Lung (tissue), 12 donors: ENCODE data around the gene CRY2. TPM values are rescaled to one million over a fixed set of nuclear protein-coding genes. Genes with fewer than 3 reads are reported as not detected.

ENCODE experiments used
- ATAC-seq: fragments of 200-7000 bp; cut with Tn5 transposase; one replicate; pipeline ENCODE4 v1.9.1; 2020; ENCODE audit warnings: moderate number of reproducible peaks; ENCODE audit not compliant: insufficient read depth, low FRiP score
- DNase-seq, 3 donors: peaks; one replicate each; pipeline ENCODE4 v3.0.0-alpha.2; 2013 to 2017
- H3K27ac ChIP-seq, 2 donors: one replicate each; pipeline ENCODE4 v1.5.1; 2013; ENCODE audit warnings: mild to moderate bottlenecking in 2 of 2, moderate library complexity in 2 of 2, control low read depth in 1 of 2, inconsistent platforms in 1 of 2, low read depth in 1 of 2, low read length in 1 of 2
- H3K27me3 ChIP-seq, 3 donors: one replicate each; pipeline ENCODE4 v1.5.1; 2013; ENCODE audit warnings: low read length in 2 of 3; ENCODE audit not compliant: control insufficient read depth in 3 of 3, insufficient read depth in 3 of 3
- H3K36me3 ChIP-seq, 4 donors: one replicate each; pipeline ENCODE4 v1.5.1; 2013; ENCODE audit warnings: low read length in 4 of 4, mild to moderate bottlenecking in 1 of 4, moderate library complexity in 1 of 4; ENCODE audit not compliant: control insufficient read depth in 4 of 4, insufficient read depth in 4 of 4
- H3K4me1 ChIP-seq, 5 donors: one replicate each; pipeline ENCODE4 v1.5.1; 2013; ENCODE audit warnings: low read length in 5 of 5, mild to moderate bottlenecking in 2 of 5, moderate library complexity in 1 of 5; ENCODE audit not compliant: control insufficient read depth in 5 of 5, insufficient read depth in 5 of 5
- H3K4me3 ChIP-seq: one replicate; pipeline ENCODE4 v1.5.1; 2013; ENCODE audit warnings: mild to moderate bottlenecking, control low read depth, moderate library complexity
- H3K9ac ChIP-seq, 2 donors: one replicate each; pipeline ENCODE4 v1.5.1; 2013; ENCODE audit warnings: low read length in 2 of 2, control low read depth in 1 of 2; ENCODE audit not compliant: insufficient read depth in 1 of 2
- H3K9me3 ChIP-seq, 4 donors: one replicate each; pipeline ENCODE4 v1.5.1; 2013; ENCODE audit warnings: low read length in 3 of 4, mild to moderate bottlenecking in 1 of 4, moderate library complexity in 1 of 4; ENCODE audit not compliant: control insufficient read depth in 4 of 4, insufficient read depth in 3 of 4
- CTCF ChIP-seq: IDR thresholded peaks from 2 replicates; pipeline ENCODE4 v1.5.1; 2012; ENCODE audit warnings: mild to moderate bottlenecking; ENCODE audit errors: control extremely low read depth, extremely low read depth
- WGBS, 2 donors: extraction: QIAGEN DNeasy Blood & Tissue Kit; methylation state at CpG; one replicate each; pipeline ENCODE4 v1.1.7; 2013; 5-methylcytosine and 5-hydroxymethylcytosine counted together
- polyA plus RNA-seq, 2 donors: library from polyadenylated mRNA; stranded (reverse); fragments of 200-250 nt; gene quantifications; one replicate each; pipeline ENCODE4 v1.2.1, GENCODE V29; 2013
- total RNA-seq, 2 donors: library from RNA; depleted of rRNA in 1 of 2; stranded (reverse); fragments of >200 nt in 1 of 2; gene quantifications; one replicate each; pipeline ENCODE4 v1.2.1, GENCODE V29; 2014 to 2021
- donor health status: control.
- donor health status: control.
- donor health status: Bipolar disorder and iron deficiency.
- donor health status: healthy.
- donor health status: DM: yes; HTN: yes; CAD: no.

Gene CRY2
- total and polyA plus RNA-seq, 4 donors: 16.2 to 55.0 (median 34.2) TPM

GRCh38 chr11:45811571-45812290 is 35.5 kb upstream of the CRY2 start:
- no peak for ATAC-seq
- no peak for DNase-seq

GRCh38 chr11:45812581-45813548 is 34.4 kb upstream of the CRY2 start:
- Histone ChIP-seq H3K4me3 (no peak overlapping the region), H3K27ac (no peak overlapping the region), H3K4me1 (peaks cover 0 to 7% (median under 1%) of the 10 kb centered on the region in 5 donors), H3K9ac (no peak overlapping the region), H3K27me3 (no peaks in the 10 kb centered on the region), H3K9me3 (no peaks in the 10 kb centered on the region), H3K36me3 (peaks cover 0 to 36% (median 3%) of the 10 kb centered on the region in 4 donors)
- 77 to 87% methylated on average over 7 of the region's 7 CpGs for WGBS, 2 donors
- TF ChIP-seq CTCF: no peak
- no peak for DNase-seq
- no peak for ATAC-seq

More at GRCh38 chr11:45811571-45812290, 35.5 kb upstream of the CRY2 start:
- no peak overlapping the region for H3K9ac ChIP-seq
- TF ChIP-seq CTCF: no peak
- no peaks in the 10 kb centered on the region for H3K27me3 ChIP-seq
- H3K9me3 ChIP-seq: no peaks in the 10 kb centered on the region
- peaks cover under 1 to 13% (median 10%) of the 10 kb centered on the region in 5 donors for H3K4me1 ChIP-seq
- no peak overlapping the region for H3K27ac ChIP-seq
- peaks cover 0 to 39% (median 3%) of the 10 kb centered on the region in 4 donors for H3K36me3 ChIP-seq
- 94% methylated on average over 8 of the region's 8 CpGs for WGBS, 2 donors
- H3K4me3 ChIP-seq: no peak overlapping the region

- Histone ChIP-seq H3K4me1 (no peaks in the 10 kb centered on the region), H3K27ac (no peak overlapping the region), H3K4me3 (no peak overlapping the region), H3K9ac (no peak overlapping the region), H3K27me3 (no peaks in the 10 kb centered on the region), H3K36me3 (peaks cover 0 to 19% (median 3%) of the 10 kb centered on the region in 4 donors), H3K9me3 (no peaks in the 10 kb centered on the region)
- TF ChIP-seq CTCF: no peak
- DNase-seq (no peak), ATAC-seq (no peak)
- WGBS, 2 donors: 90% methylated on average over 3 of the region's 3 CpGs
Observed at GRCh38 chr11:45815747-45816146, 31.5 kb upstream of the CRY2 start.
